GM19035 (cell line): ENCODE measurements around the gene CGB3.
"Not testable (repeated sequence)": the region's sequence is repeated elsewhere in the genome, so short reads cannot be mapped to it uniquely, and the experiment has no call there.

ENCODE experiments used
- ATAC-seq: cut with Tn5 transposase; IDR thresholded peaks from one replicate; pipeline ENCODE4 v1.9.1; 2021; ENCODE audit not compliant: unreplicated experiment

CGB3 gene

DNA sequence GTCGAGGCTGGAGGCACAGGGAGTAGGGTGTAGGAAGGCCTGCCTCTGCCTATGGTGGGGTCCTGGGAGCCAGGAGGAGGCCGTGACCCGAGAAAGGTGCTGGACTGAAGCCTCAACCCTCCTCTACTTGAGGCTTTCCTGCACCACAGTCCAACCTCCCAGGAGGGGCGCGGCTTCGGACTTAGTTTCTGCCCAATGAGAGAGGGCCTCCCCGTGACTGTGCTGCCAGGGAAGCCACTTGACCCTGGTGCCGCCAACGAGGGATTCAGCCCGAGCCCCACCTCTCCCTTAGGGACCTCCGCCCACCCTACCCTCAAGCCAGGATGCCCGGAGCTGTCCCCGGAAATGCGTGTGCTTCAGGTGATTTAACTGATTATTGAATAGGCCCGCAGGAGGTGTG lies at the start of gene CGB3:
CGB3 (minus strand) TSS at position 101 of the 400 bp plus-strand sequence. CDS start 362 bp downstream, outside the sequence.
- not testable (repeated sequence) for ATAC-seq

DNA sequence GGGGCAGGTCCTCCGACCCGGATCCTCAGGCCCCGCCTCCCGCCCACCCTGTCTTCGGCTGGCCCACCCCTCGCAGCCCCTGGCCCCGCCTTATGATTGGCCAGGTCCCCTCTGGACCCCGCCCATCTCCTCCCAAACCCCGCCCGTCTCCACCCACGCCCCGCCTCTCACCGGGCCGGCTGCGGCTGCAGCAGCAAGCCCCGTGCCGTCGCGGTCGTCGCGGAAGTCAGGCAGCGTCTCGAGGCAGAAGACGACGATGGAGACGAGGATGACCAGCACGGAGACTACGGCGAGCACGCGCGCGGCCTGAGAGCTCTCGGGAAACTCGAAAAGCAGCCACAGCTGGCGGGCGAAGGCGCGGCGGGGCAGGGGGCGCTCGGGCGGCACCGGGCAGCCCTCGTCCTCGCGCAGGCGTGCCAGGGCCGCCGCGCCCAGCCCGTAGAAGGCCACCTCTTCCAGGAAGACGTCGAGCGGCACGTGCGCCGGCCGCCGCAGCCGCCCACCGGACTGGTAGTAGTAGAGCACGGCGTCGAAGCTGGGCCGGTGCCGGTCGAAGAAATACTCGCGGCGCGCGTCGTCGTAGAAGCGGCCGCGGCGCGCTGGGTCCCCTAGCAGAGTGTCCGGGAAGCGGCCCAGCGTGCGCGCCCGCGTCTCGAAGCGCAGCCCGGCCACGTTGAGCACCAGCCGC lies 47.9 kb upstream of the CGB3 start:
- no peak for ATAC-seq

DNA sequence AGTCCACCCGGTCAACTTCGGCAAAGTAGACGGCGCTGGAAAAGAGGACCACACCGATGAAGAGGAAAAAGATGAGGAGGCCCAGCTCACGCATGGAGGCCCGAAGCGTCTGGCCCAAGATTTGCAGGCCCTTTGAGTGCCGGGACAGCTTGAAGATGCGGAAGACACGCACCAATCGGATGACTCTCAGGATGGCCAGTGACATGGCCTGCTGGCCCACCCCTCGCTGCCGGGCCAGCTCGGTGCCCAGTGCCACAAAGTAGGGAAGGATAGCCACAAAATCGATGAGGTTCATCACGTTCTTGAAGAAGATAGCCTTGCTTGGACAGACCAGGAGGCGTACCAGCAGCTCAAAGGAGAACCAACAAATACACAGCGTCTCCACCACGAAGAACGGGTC lies 46.3 kb upstream of the CGB3 start:
- no peak for ATAC-seq

DNA sequence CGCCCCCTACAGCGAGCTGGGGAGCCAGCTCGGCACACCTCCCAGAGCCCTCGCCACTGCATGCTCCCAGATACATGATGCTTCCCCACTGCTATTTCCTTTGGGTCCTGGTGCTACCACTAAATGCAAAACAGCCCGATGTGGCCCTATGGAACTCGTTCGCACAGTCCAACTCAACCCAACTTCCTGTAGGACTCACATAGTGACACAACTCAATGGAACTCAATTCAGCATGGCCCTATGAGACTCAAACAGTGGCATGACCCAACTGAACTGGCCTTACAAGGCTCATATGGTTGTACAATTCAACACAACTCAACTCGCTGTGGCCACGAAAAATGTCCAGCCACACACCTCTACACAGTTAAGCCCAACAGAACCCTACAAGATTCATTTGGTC lies 44.9 kb upstream of the CGB3 start:
- no peak for ATAC-seq

DNA sequence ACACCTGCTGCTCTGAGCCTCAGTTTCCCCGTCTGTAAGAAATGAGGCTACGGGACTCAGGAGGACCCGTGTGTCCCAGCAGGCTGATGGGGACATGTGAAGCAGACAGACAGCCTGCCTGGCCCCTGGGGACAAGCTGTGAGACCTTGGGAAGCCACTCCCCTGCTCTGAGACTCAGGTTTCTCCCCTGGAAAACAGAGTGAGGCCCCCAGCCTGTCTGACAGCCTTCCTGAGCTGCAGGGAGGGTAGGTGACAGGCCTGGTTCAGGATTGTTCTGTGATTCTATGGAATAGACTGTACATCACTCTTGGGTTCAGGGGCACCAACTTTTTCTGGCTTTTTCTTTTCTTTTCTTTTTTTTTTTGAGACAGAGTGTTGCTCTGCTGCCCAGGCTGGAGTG lies 43.4 kb upstream of the CGB3 start:
- no peak for ATAC-seq

DNA sequence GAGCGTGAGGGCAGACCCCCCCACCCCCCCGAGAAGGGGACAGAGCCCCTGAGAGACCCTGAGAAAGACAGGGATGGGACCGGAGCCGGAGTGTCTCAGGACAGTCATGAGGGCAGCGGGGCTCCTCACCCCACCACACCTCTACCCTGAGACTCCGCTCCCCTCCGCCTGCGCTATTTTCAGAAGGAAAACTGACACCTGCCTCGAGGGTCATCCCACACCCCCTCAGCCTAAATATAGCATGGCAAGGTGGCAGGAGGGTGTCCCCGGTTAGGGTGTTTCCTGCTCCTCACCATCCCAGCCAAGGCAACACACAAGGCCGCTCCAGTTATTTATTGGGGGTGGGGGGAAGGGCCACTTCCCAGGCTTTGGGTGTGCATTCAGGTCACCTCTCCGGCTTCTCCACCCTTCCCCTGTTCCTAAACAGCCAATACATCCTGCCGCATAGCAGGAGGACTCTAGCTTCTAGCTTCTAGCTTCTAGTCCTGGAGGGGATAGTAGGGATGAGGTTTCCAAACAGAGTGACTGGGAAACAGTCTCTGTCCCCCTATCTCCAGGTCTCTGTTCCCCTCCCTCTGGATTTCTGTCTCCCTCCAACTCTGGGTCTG lies 41.9 kb upstream of the CGB3 start:
- no peak for ATAC-seq

DNA sequence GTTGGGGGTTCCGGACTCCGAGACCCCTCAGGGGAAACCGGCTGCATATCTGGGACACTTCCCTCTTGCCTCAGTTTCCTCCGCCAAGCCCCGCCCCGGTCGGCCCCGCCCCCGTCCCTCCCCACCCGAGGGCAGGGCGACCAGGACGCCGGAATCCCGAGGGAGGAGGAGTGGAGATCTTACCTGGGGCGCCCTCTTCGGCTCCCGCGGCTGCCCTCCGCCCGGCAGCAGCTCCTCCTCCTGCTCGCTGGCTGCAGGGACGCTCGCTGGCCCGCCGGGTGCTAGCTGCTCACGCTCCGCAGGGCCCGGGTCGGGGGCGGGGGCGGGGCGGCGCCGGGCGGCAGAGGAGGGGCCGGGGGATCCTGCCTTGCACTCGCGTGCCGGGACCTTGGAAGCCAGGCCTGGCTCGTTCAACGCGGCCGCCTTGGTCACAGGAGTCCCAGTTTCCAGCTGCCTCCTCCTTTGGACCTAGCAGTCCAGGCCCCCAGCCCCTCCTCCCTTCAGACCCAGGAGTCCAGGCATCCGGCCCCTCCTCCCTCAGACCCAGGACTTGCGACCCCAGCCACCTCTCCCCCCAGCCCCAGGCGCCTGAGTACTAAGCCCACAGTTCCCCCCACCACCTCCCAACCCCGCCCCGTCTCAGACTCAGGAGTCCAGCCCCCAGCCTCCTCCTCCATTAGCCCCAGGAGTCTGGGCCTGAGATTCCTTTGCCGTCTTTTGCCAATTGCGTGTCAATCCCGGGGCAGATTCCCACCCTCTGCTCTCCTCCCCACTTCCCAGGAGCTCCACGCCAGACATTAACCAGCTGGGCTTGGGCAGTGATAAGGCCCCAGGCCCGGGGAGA lies 40.9 kb upstream of the CGB3 start, which contains the start of gene NTF4:
NTF4 (minus strand) TSS at position 51 of the 844 bp plus-strand sequence. CDS start 2,821 bp downstream, outside the sequence.
- no peak for ATAC-seq

DNA sequence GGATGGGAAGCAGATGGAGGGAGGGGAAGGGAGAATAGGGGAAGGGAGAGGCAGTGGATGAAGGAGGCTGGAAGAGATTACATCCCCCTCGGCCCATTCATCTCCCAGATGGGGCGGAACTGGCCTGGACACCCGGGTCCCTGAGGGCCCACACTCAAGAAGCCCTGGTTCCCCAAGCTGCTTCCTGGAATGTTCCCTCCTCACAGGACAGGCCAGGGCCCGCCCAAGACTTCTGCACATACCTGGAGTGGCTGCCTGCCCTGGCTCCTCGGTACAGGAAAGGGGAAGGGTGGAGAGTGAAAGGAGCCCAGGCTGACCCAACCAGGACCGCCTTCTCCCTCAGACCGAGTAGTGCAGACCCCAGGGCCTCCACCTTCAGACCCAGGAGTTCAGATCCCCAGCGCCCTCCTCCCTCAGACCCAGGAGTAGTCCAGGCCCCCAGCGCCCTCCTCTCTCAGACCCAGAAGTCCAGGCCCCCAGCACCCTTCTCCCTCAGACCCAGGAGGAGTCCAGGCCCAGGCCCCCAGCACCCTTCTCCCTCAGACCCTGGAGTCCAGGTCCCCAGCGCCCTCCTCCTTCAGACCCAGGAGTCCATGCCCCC lies 40.0 kb upstream of the CGB3 start:
- no peak for ATAC-seq

DNA sequence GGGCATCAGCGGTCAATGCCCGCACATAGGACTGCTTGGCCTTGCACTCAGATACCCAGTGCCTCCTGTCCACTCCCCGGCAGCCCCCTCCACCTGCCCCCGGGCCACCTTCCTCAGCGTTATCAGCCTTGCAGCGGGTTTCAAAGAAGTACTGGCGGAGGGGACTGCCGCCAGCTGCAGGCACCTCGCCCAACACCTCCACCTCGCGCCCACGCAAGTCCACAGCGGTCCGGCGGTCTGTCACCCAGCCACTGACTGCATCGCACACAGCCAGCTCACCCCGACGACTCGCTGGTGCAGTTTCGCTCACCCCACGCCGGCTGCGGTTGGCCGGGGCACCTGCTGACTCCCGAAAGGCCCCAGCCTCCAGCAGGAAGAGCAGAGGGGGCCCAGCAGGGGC lies 37.3 kb upstream of the CGB3 start:
- ATAC-seq: no peak

DNA sequence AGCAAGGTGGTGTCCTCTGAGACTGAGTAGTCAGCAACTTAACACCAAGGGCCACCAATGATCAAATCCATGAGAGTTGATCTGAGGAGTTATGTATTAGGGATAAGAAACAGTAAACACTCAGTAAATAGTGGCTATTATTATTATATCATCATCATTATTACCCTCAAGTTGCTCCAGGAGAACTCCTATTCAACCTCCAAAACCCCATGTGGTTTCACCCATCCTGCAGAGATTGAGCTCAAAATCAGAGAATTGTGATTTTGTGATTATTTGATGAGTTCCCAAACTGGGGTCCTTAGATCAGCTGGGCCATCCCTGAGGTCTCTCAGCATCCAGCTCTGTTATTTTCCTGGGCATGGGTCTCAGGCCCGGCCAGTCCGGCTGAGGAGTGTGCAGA lies 36.9 kb upstream of the CGB3 start:
- no peak for ATAC-seq

DNA sequence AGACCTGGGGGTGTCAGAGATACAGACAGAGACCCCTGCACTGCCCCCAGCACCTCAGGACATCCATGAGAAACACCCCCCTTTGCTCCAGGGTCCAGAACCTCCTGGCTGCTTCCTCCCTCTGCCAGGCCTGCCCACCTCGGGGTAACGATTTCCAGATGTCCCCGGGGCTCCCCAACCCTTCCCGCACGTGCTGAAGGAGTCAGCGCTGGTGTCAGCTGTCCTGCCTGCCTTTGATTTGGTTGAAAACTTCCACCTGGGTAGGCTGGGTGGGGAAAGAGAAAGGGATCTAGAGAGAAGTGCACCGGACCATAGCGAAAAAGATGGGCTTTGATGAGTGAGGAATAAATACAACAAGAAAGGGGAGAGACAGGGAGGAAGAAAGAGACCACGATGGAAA lies 34.9 kb upstream of the CGB3 start:
- ATAC-seq: no peak

DNA sequence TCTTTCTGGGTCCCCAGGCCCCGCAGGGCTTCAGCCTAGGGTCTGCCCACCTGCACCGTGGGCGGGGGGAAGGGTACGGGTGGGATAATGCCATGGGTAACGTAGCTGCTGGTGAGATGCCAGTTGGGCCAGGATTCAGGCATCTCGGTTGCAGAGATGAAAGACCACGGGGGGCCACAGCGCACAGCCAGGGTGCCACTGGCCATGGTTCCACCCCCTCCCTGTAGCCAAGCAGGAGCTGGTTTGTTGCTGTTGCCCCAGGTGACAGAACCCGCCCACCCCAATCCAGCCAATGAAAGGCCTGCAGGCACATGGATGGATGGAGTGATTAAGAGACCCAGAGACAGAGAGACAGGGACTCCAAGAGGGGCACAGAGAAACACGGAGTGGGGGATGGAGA lies 34.4 kb upstream of the CGB3 start:
- no peak for ATAC-seq

DNA sequence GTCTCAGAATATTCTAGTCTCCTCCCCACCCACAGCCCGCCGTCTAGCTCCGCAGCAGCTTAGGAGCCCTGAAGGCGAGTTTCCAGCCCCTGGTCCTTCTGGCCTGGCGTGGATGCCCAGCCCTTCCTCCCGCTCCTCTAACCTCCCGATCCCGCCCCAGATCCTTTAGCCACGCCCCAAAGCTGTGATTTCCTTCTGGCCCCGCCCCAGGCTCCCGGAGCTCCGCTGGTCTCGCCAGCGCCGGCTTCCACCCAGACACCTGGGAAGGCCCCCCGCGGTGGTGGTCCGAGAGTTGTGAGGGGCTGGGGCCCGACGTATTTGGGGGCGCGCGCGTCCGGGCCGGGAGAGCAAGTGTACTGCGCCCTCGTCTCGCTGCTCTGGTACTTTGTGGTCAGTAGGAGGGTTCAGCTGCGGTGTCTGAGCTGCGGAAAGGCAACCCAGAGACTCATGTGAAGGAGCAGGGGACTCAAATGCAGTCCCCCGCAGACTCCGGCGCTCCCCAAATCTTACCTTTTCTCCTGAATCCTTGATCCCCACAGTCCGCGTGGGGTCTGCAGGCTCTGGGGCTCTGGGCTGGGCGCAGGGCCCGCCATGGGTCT lies 33.6 kb upstream of the CGB3 start, which contains the start of gene CGB7:
CGB7 (minus strand) TSS at position 114 of the 599 bp plus-strand sequence. CDS start 2,374 bp downstream, outside the sequence.
- no peak for ATAC-seq

DNA sequence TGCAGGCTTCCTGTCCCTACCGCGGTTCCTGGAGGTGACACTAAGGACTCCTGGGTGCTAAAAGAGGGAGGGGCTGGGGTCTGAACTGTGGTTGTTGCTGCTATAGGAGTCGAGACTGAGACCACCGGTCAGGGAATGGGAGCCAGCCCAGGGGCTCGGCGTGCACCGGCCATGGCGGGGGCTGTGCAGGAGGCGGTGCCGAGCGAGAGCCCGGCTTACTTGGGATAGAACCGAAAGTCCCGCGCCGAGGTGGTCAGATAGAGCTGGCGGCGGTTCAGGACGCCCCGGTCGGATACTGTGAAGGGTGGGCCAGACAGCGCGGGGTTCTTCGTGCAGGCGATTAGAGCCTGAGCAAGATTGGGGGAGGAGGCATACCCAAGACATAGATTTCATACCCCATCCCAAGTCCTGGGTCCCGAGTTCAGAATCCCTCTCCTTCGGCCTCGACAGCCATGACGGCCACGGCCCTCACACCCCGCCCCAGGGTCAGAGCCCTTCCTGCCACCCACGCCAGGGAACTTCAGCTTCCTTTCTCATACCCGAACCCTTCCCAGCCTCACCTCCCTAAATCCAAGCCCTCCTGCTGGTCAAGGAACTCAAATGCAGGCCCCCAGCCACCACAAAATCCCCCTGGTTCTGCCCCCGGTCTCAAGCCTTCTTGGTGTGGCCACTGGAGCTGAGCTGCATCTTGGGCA lies 32.9 kb upstream of the CGB3 start:
- ATAC-seq: not testable (repeated sequence)

DNA sequence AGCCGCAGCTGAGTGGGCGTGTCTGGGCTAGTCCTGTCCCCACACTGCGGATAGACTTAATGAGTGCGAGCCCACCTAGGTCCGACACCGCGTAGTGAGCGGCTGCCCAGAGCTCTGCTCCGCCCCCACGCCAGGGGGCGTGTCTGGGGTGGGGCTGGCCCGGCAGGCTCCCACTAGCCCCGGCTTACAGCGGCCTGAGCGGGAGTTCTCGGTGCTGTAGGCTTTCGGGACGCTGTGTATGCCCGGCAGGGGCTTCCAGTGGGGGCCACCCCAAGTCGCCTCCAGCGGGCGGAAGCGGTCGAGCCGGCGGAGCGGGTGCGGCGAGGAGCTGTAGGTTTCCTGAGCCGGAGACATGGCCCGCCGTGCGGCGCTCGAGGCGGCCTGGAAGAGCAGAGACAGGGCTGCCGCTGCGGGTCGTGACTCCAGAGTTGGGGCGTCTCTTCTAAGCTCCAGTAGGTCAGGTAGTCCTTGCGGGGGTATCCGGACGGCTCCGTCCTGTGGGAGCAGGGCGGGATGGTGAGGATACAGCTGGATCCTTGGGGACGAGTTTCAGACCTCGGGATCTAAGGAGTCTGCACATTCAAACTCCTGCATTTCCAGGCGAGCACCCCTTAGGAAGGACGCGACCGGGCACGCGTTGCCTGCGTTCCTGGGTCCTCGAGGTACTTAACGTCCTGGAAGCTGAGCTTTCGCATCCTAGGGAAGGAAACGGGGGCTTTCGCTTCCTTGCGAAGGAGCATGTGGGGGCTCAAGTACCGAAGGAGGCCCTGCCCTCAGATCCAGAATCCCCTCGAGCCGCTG lies 32.2 kb upstream of the CGB3 start:
- ATAC-seq: no peak

DNA sequence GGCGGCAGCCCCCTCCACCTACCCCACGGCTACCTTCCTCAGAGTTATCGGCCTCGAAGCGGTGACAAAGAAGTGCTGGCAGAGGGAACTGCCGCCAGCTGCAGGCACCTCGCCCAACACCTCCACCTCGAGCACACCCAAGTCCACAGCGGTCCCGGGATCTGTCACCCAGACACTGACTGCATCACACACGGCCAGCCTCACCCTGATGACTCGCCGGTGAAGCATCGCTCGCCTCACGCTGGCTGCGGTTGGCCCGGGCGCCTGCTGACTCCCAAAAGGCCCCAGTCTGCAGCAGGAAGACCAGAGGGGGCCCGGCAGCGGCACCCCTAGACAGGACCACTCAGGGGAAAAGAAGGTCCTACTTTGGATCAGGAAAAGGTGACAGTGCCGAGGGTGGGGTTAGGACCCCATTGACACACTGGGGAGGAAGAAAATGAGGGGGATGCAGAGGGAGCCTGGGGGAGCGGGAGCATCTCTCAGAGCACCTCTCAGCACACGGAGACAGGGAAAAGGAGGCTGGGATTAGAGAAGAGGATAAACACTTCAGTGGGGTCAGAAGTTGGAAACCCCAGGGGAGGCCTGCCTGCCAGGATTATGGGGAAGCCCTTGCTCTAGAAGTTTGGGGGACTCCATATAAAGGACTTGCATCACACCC lies 26.4 kb upstream of the CGB3 start:
- not testable (repeated sequence) for ATAC-seq

DNA sequence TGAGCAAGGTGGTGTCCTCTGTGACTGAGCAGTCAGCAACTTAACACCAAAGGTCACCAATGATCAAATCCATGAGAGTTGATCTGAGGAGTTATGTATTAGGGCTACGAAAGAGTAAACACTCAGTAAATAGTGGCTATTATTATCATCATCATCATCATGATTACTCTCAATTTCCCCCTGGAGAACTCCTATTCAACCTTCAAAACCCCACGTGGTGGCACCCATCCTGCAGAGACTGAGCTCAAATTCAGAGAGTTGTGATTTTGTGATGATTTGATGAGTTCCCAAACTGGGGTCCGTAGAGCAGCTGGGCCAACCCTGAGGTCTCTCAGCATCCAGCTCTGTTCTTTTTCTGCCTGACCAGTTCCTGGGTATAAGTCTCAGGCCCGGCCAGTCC lies 25.7 kb upstream of the CGB3 start:
- ATAC-seq: not testable (repeated sequence)

DNA sequence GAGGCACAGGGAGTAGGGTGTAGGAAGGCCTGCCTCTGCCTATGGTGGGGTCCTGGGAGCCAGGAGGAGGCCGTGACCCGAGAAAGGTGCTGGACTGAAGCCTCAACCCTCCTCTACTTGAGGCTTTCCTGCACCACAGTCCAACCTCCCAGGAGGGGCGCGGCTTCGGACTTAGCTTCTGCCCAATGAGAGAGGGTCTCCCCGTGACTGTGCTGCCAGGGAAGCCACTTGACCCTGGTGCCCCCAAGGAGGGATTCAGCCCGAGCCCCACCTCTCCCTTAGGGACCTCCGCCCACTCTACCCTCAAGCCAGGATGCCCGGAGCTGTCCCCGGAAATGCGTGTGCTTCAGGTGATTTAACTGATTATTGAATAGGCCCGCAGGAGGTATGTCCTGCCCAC lies 24.9 kb upstream of the CGB3 start, which contains the start of gene CGB8:
CGB8 (minus strand) TSS at position 101 of the 400 bp plus-strand sequence. CDS start 372 bp downstream, outside the sequence.
- not testable (repeated sequence) for ATAC-seq

DNA sequence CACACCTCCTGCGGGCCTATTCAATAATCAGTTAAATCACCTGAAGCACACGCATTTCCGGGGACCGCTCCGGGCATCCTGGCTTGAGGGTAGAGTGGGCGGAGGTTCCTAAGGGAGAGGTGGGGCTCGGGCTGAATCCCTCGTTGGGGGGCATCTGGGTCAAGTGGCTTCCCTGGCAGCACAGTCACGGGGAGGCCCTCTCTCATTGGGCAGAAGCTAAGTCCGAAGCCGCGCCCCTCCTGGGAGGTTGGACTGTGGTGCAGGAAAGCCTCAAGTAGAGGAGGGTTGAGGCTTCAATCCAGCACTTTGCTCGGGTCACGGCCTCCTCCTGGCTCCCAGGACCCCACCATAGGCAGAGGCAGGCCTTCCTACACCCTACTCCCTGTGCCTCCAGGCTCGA lies 19.4 kb upstream of the CGB3 start, which contains the start of gene CGB5:
CGB5 (plus strand) TSS at position 301 of the 400 bp plus-strand sequence. CDS start 362 bp downstream, outside the sequence.
- not testable (repeated sequence) for ATAC-seq
